Measurements from ENCODE around the gene SPATA6.

The SPATA6 gene

DNA sequence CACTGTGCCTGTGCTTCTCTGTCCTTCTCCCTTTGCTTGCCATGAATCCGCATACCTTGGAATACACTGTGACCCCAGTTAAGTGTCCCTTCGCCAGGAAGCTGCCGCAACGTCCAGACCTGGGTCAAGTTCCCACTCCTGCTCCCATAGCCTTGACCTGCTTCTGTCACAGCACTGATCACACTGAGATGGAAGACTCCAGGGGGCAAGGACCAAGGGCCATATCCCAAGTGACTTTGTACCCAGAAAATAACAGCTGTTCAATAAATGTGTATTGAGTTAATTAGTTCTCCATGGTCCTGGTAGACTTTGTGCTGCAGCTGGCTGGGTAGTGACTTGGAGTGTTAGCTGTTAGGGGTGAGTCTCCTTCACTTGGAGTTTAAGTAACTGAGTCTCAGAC is 223.6 kb downstream of the SPATA6 start:
- DNase-seq, result no peak

DNA sequence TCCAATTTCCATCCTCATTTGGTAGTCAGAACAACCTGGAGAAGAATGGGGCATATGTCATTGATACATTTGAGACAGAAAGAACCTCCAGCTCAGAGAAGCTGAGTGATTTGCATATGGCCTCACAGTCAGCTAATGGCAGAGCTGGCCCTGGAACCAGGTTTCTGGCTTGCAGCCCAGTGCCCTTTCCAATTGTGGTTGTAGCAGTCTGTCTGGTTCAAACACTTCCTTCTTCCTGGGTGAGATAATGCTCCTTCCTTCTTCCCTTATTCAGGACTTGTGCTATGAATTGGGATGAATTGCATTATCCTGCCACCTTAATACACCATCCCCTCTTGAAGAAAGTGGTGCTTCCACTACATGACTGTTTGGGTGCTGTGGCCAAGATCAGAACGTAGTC is 225.3 kb downstream of the SPATA6 start:
- peak; percentile 46 for DNase-seq

All from NCI-H2171 treated with DMSO at 0.1 percent for 48 hours (cell line).